ENCODE results near the gene PLBD1. TPM values are rescaled to one million over a fixed set of nuclear protein-coding genes. Genes with fewer than 3 reads are reported as not detected.

PLBD1 gene
- total RNA-seq, 1 experiment from 2014 or later = 0.30 TPM

- H3K27me3 ChIP-seq (ENCODE audit: insufficient read depth, low read length) = no peaks in the 10 kb centered on the region
- peaks cover 0 to 10% of the 10 kb centered on the region in 2 experiments; a peak in 2 of 4 replicates for H3K9me3 ChIP-seq (ENCODE audit: control insufficient read depth in 1 of 2, insufficient read depth in 1 of 2, low read depth in 1 of 2, low read length in 2 of 2)
- H2AFZ ChIP-seq (ENCODE audit: low read depth, low read length, poor library complexity, severe bottlenecking) = no peak overlapping the region
- DNase-seq (ENCODE audit: low read depth, low spot score) = no peak
- H3K79me2 ChIP-seq (ENCODE audit: insufficient read depth, low read length) = no peaks in the 10 kb centered on the region
- no peak overlapping the region for H3K4me3 ChIP-seq (replicated peaks in 1 of 2; ENCODE audit: low read depth in 1 of 2, low read length in 2 of 2)
- ChIA-PET RAD21 (ENCODE audit: low non-redundant PET in 1 of 2, low total read pairs in 2 of 2, uncharacterized antibody in 2 of 2, unreplicated experiment in 2 of 2) (no interaction called here), POLR2A (no interaction called here), CTCF (no interaction called here)
- no peak overlapping the region for H3K27ac ChIP-seq (ENCODE audit: low read depth, low read length)
- TF ChIP-seq ZBTB33 (IDR thresholded peaks at IDR 0.05; ENCODE audit: extremely low read depth, insufficient replicate concordance, low read length) = no peak
- no peak for TF ChIP-seq ZFX (IDR thresholded peaks at IDR 0.05)
- TF ChIP-seq REST (IDR thresholded peaks at IDR 0.05; ENCODE audit: low read depth) = no peak
- no peak for TF ChIP-seq RAD21 (IDR thresholded peaks at IDR 0.05; ENCODE audit: low read depth)
- no peak for TF ChIP-seq CEBPB (IDR thresholded peaks at IDR 0.05; ENCODE audit: low read depth)
- TF ChIP-seq EZH2 (IDR thresholded peaks at IDR 0.05) = no peak
- no peak for TF ChIP-seq EGR1 (IDR thresholded peaks at IDR 0.05; ENCODE audit: low read depth)
- no peak for TF ChIP-seq ZNF274 (IDR thresholded peaks at IDR 0.05; ENCODE audit: low read depth, low read length)
- no peaks in the 10 kb centered on the region for H3K36me3 ChIP-seq (ENCODE audit: control insufficient read depth in 1 of 2, insufficient read depth in 2 of 2, low read length in 2 of 2)
- H4K20me1 ChIP-seq (ENCODE audit: insufficient read depth) = no peaks in the 10 kb centered on the region
- no peaks in the 10 kb centered on the region for H3K9me2 ChIP-seq (ENCODE audit: insufficient read depth)
- no peak overlapping the region for H3K4me2 ChIP-seq (ENCODE audit: low read length)
- intact Hi-C loops (cut with micrococcal nuclease) = no loop called here
- ATAC-seq = no peak
- no TSS peak for BruUV-seq (replicated peaks)
- H3K4me1 ChIP-seq (ENCODE audit: control insufficient read depth in 1 of 2, insufficient read depth in 2 of 2, low read length in 2 of 2) = no peaks in the 10 kb centered on the region
- H3K9ac ChIP-seq (ENCODE audit: low read length) = no peak overlapping the region
Measured at GRCh38 chr12:14601692-14602478, 34.2 kb upstream of the PLBD1 start.
